Keratinocyte (primary cell): ENCODE results near the gene ZNF786. TPM values are rescaled to one million over a fixed set of nuclear protein-coding genes. Genes with fewer than 3 reads are reported as not detected.

Experiments used
- DNase-seq: peaks from one replicate; pipeline ENCODE4 v3.0.0-alpha.2; 2011; ENCODE audit warnings: low read depth, missing footprints, low spot score
- FAIRE-seq: peaks from 2 replicates; lab custom pipeline; 2011; peaks lifted over from hg19 to GRCh38; lab: Jason Lieb, UNC
- H2AFZ ChIP-seq: 2 replicates; pipeline ENCODE4 v1.6.0; 2012; ENCODE audit warnings: low read length, control low read depth, inconsistent platforms; ENCODE audit not compliant: control insufficient read depth
- H3K27ac ChIP-seq: 2 replicates; pipeline ENCODE4 v1.5.1; 2011; ENCODE audit warnings: low read length; ENCODE audit not compliant: control insufficient read depth, insufficient read depth
- H3K27me3 ChIP-seq: 3 replicates; pipeline ENCODE4 v1.6.0; 2011; ENCODE audit warnings: low read length; ENCODE audit not compliant: control insufficient read depth, insufficient read depth; ENCODE audit errors: extremely low read depth
- H3K36me3 ChIP-seq, 2 experiments: 2 replicates in 1 of 2; 3 replicates in 1 of 2; pipeline ENCODE4 v1.5.1; 2011; ENCODE audit warnings: low read length in 2 of 2, mild to moderate bottlenecking in 1 of 2; ENCODE audit not compliant: control insufficient read depth in 2 of 2, insufficient read depth in 2 of 2; ENCODE audit errors: extremely low read depth in 1 of 2
- H3K4me1 ChIP-seq: 3 replicates; pipeline ENCODE4 v1.5.1; 2011; ENCODE audit warnings: low read length; ENCODE audit not compliant: control insufficient read depth, insufficient read depth; ENCODE audit errors: extremely low read depth
- H3K4me2 ChIP-seq: 3 replicates; pipeline ENCODE4 v1.6.0; 2011; ENCODE audit warnings: low read depth, low read length; ENCODE audit not compliant: control insufficient read depth, insufficient read depth; ENCODE audit errors: extremely low read depth
- H3K4me3 ChIP-seq, 3 experiments: fragments of 200-600 bp in 1 of 3; sonication (generic) in 1 of 3; 2 replicates in 2 of 3; 3 replicates in 1 of 3; pipeline ENCODE4 v1.5.1; 2011 to 2016; ENCODE audit warnings: low read length in 3 of 3, mild to moderate bottlenecking in 3 of 3, control low read depth in 2 of 3, inconsistent platforms in 1 of 3, low read depth in 1 of 3, mixed read lengths in 1 of 3, mixed run types in 1 of 3, moderate library complexity in 1 of 3; ENCODE audit not compliant: control insufficient read depth in 2 of 3, insufficient read depth in 2 of 3; ENCODE audit errors: extremely low read depth in 1 of 3
- H3K79me2 ChIP-seq: 2 replicates; pipeline ENCODE4 v1.6.0; 2012; ENCODE audit warnings: low read length; ENCODE audit not compliant: control insufficient read depth, insufficient read depth
- H3K9ac ChIP-seq: 3 replicates; pipeline ENCODE4 v1.6.0; 2011; ENCODE audit warnings: low read length; ENCODE audit not compliant: control insufficient read depth, insufficient read depth; ENCODE audit errors: extremely low read depth
- H3K9me1 ChIP-seq: 3 replicates; pipeline ENCODE4 v1.6.0; 2011; ENCODE audit warnings: low read length; ENCODE audit not compliant: control insufficient read depth, insufficient read depth; ENCODE audit errors: extremely low read depth
- H3K9me3 ChIP-seq: 2 replicates; pipeline ENCODE4 v1.5.1; 2012; ENCODE audit warnings: low read depth, low read length; ENCODE audit not compliant: control insufficient read depth
- H4K20me1 ChIP-seq: 3 replicates; pipeline ENCODE4 v1.6.0; 2011; ENCODE audit warnings: low read length; ENCODE audit not compliant: control insufficient read depth, insufficient read depth; ENCODE audit errors: extremely low read depth
- EZH2 ChIP-seq: IDR thresholded peaks from one replicate; pipeline ENCODE4 v1.6.1; 2012; ENCODE audit warnings: inconsistent platforms, mild to moderate bottlenecking, low read length, moderate library complexity
- dilution Hi-C: fragments of 300-500 bp; cut with MboI; formaldehyde crosslinking; loops from one replicate; pipeline ENCODE4 v1.7.0; 2020; ENCODE audit warnings: low sequenced_read_pairs; ENCODE audit not compliant: extremely low pct_ligation_motif_present
- polyA plus RNA-seq, 5 experiments: library from polyadenylated mRNA; depleted of rRNA in 3 of 5; stranded (reverse) in 3 of 5; stranded (forward) in 1 of 5; unstranded in 1 of 5; fragments of >200 nt; gene quantifications; 1 replicate in 1 of 5; 2 replicates in 3 of 5; 3 replicates in 1 of 5; pipeline versions ENCODE4 v1.2.1 to v1.2.3, GENCODE V29; 2011 to 2012; ENCODE audit warnings: missing spikeins in 2 of 5, low read depth in 1 of 5, low replicate concordance in 1 of 5
- TF ChIP-seq, protein P1 (sequence below), 3 experiments: IDR thresholded peaks in 1 of 3; conservative IDR thresholded peaks in 1 of 3; optimal IDR thresholded peaks in 1 of 3; 2 replicates in 2 of 3; 3 replicates in 1 of 3; pipeline versions ENCODE3 to v1.5.1; 2011; ENCODE audit warnings: low read length in 3 of 3, mild to moderate bottlenecking in 3 of 3, moderate library complexity in 2 of 3, control low read depth in 1 of 3, inconsistent platforms in 1 of 3; ENCODE audit not compliant: insufficient read depth in 2 of 3; ENCODE audit errors: extremely low read depth in 1 of 3

The ZNF786 gene
- polyA plus RNA-seq, 1 donor (not counting 4 experiments of a cell fraction or from before 2014, with no cell fraction given): 2.8 TPM

- Histone ChIP-seq H3K4me1 (peaks cover 2% of the 10 kb centered on the region), H3K27ac (no peak overlapping the region), H3K36me3 (peaks cover 8% of the 10 kb centered on the region in 2 experiments), H3K4me3 (no peak overlapping the region), H4K20me1 (no peaks in the 10 kb centered on the region), H3K9me3 (peaks cover 5% of the 10 kb centered on the region), H3K9me1 (no peaks in the 10 kb centered on the region), H3K27me3 (no peaks in the 10 kb centered on the region), H3K4me2 (no peak overlapping the region), H2AFZ (no peak overlapping the region), H3K9ac (no peak overlapping the region), H3K79me2 (peaks cover 2% of the 10 kb centered on the region)
- DNase-seq (no peak), FAIRE-seq (no peak)
- dilution Hi-C loops: no loop called here
- TF ChIP-seq EZH2: no peak
- TF ChIP-seq, protein P1, sequence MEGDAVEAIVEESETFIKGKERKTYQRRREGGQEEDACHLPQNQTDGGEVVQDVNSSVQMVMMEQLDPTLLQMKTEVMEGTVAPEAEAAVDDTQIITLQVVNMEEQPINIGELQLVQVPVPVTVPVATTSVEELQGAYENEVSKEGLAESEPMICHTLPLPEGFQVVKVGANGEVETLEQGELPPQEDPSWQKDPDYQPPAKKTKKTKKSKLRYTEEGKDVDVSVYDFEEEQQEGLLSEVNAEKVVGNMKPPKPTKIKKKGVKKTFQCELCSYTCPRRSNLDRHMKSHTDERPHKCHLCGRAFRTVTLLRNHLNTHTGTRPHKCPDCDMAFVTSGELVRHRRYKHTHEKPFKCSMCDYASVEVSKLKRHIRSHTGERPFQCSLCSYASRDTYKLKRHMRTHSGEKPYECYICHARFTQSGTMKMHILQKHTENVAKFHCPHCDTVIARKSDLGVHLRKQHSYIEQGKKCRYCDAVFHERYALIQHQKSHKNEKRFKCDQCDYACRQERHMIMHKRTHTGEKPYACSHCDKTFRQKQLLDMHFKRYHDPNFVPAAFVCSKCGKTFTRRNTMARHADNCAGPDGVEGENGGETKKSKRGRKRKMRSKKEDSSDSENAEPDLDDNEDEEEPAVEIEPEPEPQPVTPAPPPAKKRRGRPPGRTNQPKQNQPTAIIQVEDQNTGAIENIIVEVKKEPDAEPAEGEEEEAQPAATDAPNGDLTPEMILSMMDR (optimal IDR thresholded peaks at IDR 0.05 in 1 of 3, IDR thresholded peaks at IDR 0.05 in 1 of 3, conservative IDR thresholded peaks at IDR 0.05 in 1 of 3; ENCODE audit: extremely low read depth in 1 of 3, insufficient read depth in 2 of 3, low read length in 3 of 3): no peak
Observed at GRCh38 chr7:149133028-149133710, 42.7 kb upstream of the ZNF786 start.

DNA sequence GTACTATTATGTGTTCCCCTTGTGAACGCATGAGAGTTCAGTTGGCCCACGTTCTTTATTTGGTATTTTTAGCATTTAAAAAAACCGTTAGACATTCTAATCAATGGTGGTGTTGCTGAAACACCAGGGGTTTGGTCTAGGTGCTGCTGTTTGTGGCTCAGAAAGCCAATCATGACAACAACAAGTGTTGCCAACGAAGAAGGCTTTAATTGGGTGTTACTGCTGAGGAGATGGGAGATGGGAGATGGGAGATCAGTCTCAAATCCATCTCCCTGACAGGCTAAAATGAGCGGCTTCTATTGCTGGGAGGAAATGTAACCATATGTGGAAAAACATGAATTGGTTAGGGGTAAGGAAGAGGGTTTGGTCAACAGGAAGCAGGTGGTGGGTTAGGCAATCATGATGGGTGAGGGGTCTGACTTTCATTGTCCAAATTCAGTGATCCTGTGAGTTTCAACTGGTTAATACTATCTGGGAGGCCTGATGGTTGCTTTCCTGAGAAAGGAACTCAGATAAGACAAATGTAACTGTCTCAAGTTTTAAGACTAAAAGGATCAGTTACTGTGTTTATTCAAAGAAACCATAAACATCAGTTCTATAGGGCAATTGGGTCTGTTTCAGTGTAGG, 40.2 kb upstream of the ZNF786 start:
- Histone ChIP-seq H3K4me3 (no peak overlapping the region), H3K79me2 (peaks cover 15% of the 10 kb centered on the region), H3K9me3 (peaks cover 5% of the 10 kb centered on the region), H3K4me1 (peaks cover 8% of the 10 kb centered on the region), H3K9ac (no peak overlapping the region), H4K20me1 (no peaks in the 10 kb centered on the region), H3K27me3 (no peaks in the 10 kb centered on the region), H3K36me3 (peaks cover 8% of the 10 kb centered on the region in 2 experiments), H3K4me2 (no peak overlapping the region), H3K9me1 (no peaks in the 10 kb centered on the region), H2AFZ (no peak overlapping the region), H3K27ac (no peak overlapping the region)
- no peak for TF ChIP-seq EZH2
- TF ChIP-seq, protein P1 (optimal IDR thresholded peaks at IDR 0.05 in 1 of 3, IDR thresholded peaks at IDR 0.05 in 1 of 3, conservative IDR thresholded peaks at IDR 0.05 in 1 of 3; ENCODE audit: extremely low read depth in 1 of 3, insufficient read depth in 2 of 3, low read length in 3 of 3): no peak
- FAIRE-seq (no peak), DNase-seq (no peak)
- dilution Hi-C loops: no loop called here
